Vagina (tissue), 2 donors: Measurements from ENCODE around the gene TIGD2. TPM values are rescaled to one million over a fixed set of nuclear protein-coding genes. Genes with fewer than 3 reads are reported as not detected.

Experiments used
- DNase-seq, 2 donors: peaks; one replicate each; pipeline ENCODE4 v3.0.0-alpha.2; 2017; ENCODE audit errors: extremely low spot score in 2 of 2
- H3K27ac ChIP-seq: fragments of 200-600 bp; sonication (generic); one replicate; pipeline ENCODE4 v1.5.1; 2019
- H3K27me3 ChIP-seq: fragments of 200-600 bp; sonication (generic); one replicate; pipeline ENCODE4 v1.5.1; 2019
- H3K36me3 ChIP-seq, 2 donors: fragments of 200-600 bp; sonication (generic); one replicate each; pipeline ENCODE4 v1.5.1; 2017 to 2019
- H3K4me1 ChIP-seq: fragments of 200-600 bp; sonication (generic); one replicate; pipeline ENCODE4 v1.5.1; 2019
- H3K4me3 ChIP-seq, 2 donors: fragments of 200-600 bp; sonication (generic); 1 replicate in 1 of 2; 2 replicates in 1 of 2; pipeline ENCODE4 v1.5.1; 2016 to 2019
- H3K9me3 ChIP-seq: fragments of 200-600 bp; sonication (generic); one replicate; pipeline ENCODE4 v1.5.1; 2019
- CTCF ChIP-seq, 3 experiments: fragments of 450-650 bp in 2 of 3; fragments of 200-600 bp in 1 of 3; sonication (generic) in 1 of 3; IDR thresholded peaks; one replicate each; pipeline ENCODE4 v1.5.1; 2017 to 2019; ENCODE audit warnings: antibody characterized with exemption in 3 of 3, mild to moderate bottlenecking in 2 of 3, moderate library complexity in 2 of 3
- POLR2A ChIP-seq, 2 donors: fragments of 450-650 bp; IDR thresholded peaks; one replicate each; pipeline ENCODE4 v1.6.1; 2017; ENCODE audit warnings: antibody characterized with exemption in 2 of 2, mild to moderate bottlenecking in 2 of 2, moderate library complexity in 2 of 2
- POLR2AphosphoS5 ChIP-seq, 2 donors: sonication (generic); formaldehyde crosslinking; IDR thresholded peaks; one replicate each; pipeline ENCODE4 v1.9.0; 2017; ENCODE audit warnings: antibody characterized with exemption in 2 of 2, mild to moderate bottlenecking in 2 of 2, low read depth in 1 of 2; ENCODE audit not compliant: insufficient read depth in 1 of 2
- intact Hi-C: fragments of 100-400 bp; cut with DNase I; formaldehyde crosslinking; loops from one replicate; pipeline ENCODE4 v1.15.1; 2023
- total RNA-seq: library from RNA; depleted of rRNA; stranded (reverse); fragments of >200 nt; gene quantifications from one replicate; pipeline ENCODE4 v1.2.3, GENCODE V29; 2016

Gene TIGD2
- total RNA-seq, 1 donor from 2014 or later = 4.4 TPM

GRCh38 chr4:89100853-89101252 is 10.5 kb upstream of the TIGD2 start:
- no peaks in the 10 kb centered on the region for H3K36me3 ChIP-seq
- no peaks in the 10 kb centered on the region for H3K27me3 ChIP-seq
- H3K4me1 ChIP-seq = no peaks in the 10 kb centered on the region
- TF ChIP-seq POLR2AphosphoS5 (IDR thresholded peaks at IDR 0.05; ENCODE audit: insufficient read depth in 1 of 2, low read depth in 1 of 2) (no peak), CTCF (IDR thresholded peaks at IDR 0.05) (no peak), POLR2A (IDR thresholded peaks at IDR 0.05) (no peak)
- H3K27ac ChIP-seq = no peak overlapping the region
- H3K9me3 ChIP-seq = no peaks in the 10 kb centered on the region
- intact Hi-C loops = no loop called here
- no peak overlapping the region for H3K4me3 ChIP-seq
- DNase-seq = no peak

GRCh38 chr4:89101256-89102161 is 9.8 kb upstream of the TIGD2 start:
- Histone ChIP-seq H3K9me3 (no peaks in the 10 kb centered on the region), H3K27me3 (no peaks in the 10 kb centered on the region), H3K4me3 (no peak overlapping the region), H3K27ac (no peak overlapping the region), H3K36me3 (no peaks in the 10 kb centered on the region), H3K4me1 (no peaks in the 10 kb centered on the region)
- intact Hi-C loops = no loop called here
- DNase-seq = no peak
- TF ChIP-seq POLR2AphosphoS5 (IDR thresholded peaks at IDR 0.05; ENCODE audit: insufficient read depth in 1 of 2, low read depth in 1 of 2) (no peak), CTCF (IDR thresholded peaks at IDR 0.05) (no peak), POLR2A (IDR thresholded peaks at IDR 0.05) (no peak)

GRCh38 chr4:89105726-89106125 is 5.6 kb upstream of the TIGD2 start:
- H3K4me3 ChIP-seq = no peak overlapping the region
- H3K27ac ChIP-seq = no peak overlapping the region
- DNase-seq = no peak
- peaks cover 7% of the 10 kb centered on the region for H3K4me1 ChIP-seq
- intact Hi-C loops = no loop called here
- H3K9me3 ChIP-seq = no peaks in the 10 kb centered on the region
- TF ChIP-seq CTCF (IDR thresholded peaks at IDR 0.05) (no peak), POLR2AphosphoS5 (IDR thresholded peaks at IDR 0.05; ENCODE audit: insufficient read depth in 1 of 2, low read depth in 1 of 2) (no peak), POLR2A (IDR thresholded peaks at IDR 0.05) (no peak)
- no peaks in the 10 kb centered on the region for H3K36me3 ChIP-seq
- no peaks in the 10 kb centered on the region for H3K27me3 ChIP-seq

- TF ChIP-seq CTCF (IDR thresholded peaks at IDR 0.05) = no peak
- TF ChIP-seq POLR2AphosphoS5 (IDR thresholded peaks at IDR 0.05; ENCODE audit: insufficient read depth in 1 of 2, low read depth in 1 of 2) = no peak
- no peak for TF ChIP-seq POLR2A (IDR thresholded peaks at IDR 0.05)
- no peak overlapping the region for H3K27ac ChIP-seq
- no peaks in the 10 kb centered on the region for H3K9me3 ChIP-seq
- intact Hi-C loops = no loop called here
- no peak for DNase-seq
- peaks cover 17% of the 10 kb centered on the region for H3K4me1 ChIP-seq
- no peaks in the 10 kb centered on the region for H3K27me3 ChIP-seq
- no peaks in the 10 kb centered on the region for H3K36me3 ChIP-seq
- H3K4me3 ChIP-seq = no peak overlapping the region
Measured at GRCh38 chr4:89108091-89108490, 3.2 kb upstream of the TIGD2 start.
